SK-N-SH (cell line): ENCODE results near the gene C16orf54. TPM values are rescaled to one million over a fixed set of nuclear protein-coding genes. Genes with fewer than 3 reads are reported as not detected.

Experiments
- CTCF ChIA-PET: fragments of 300-600, 350-600 bp; formaldehyde crosslinking; extraction: SDS; loops from one replicate; lab custom pipeline; 2021; lab: Yijun Ruan, JAX
- POLR2A ChIA-PET: fragments of 350-600 bp; sonication (Branson Sonifier 250); formaldehyde crosslinking; extraction: SDS; loops from one replicate; lab custom pipeline; 2020; ENCODE audit warnings: antibody characterized with exemption, inconsistent platforms; lab: Yijun Ruan, JAX
- DNase-seq: peaks from one replicate; pipeline ENCODE4 v3.0.0; 2012
- H2AFZ ChIP-seq: fragments of 200-600 bp; sonication (generic); 2 replicates; pipeline ENCODE4 v1.8.1; 2016; ENCODE audit warnings: antibody characterized with exemption, mild to moderate bottlenecking, low read depth
- H3F3A ChIP-seq: fragments of 200-600 bp; sonication (generic); replicated peaks from 2 replicates; pipeline ENCODE3; 2016; ENCODE audit warnings: antibody characterized with exemption, mild to moderate bottlenecking; ENCODE audit not compliant: insufficient read depth
- H3K27ac ChIP-seq, 2 experiments: fragments of 200-500 bp in 1 of 2; fragments of 200-600 bp in 1 of 2; sonication (Bioruptor generic) in 1 of 2; sonication (generic), shearing (Covaris generic) in 1 of 2; 2 replicates each; pipeline versions ENCODE4 v1.5.1 to v1.6.1; 2014 to 2016; ENCODE audit warnings: low read depth in 2 of 2, inconsistent platforms in 1 of 2, low read length in 1 of 2, mild to moderate bottlenecking in 1 of 2, mixed read lengths in 1 of 2
- H3K27me3 ChIP-seq: fragments of 200-600 bp; sonication (generic), shearing (Covaris generic); 2 replicates; pipeline ENCODE4 v1.6.1; 2016; ENCODE audit warnings: mixed run types; ENCODE audit not compliant: insufficient read depth
- H3K36me3 ChIP-seq, 2 experiments: fragments of 200-500 bp in 1 of 2; fragments of 200-600 bp in 1 of 2; sonication (Bioruptor generic) in 1 of 2; sonication (generic) in 1 of 2; replicated peaks in 1 of 2; 2 replicates each; pipeline versions ENCODE3 to v1.5.1; 2014 to 2016; ENCODE audit warnings: low read length in 1 of 2, mild to moderate bottlenecking in 1 of 2; ENCODE audit not compliant: insufficient read depth in 2 of 2, control insufficient read depth in 1 of 2
- H3K4me1 ChIP-seq, 2 experiments: fragments of 200-500 bp in 1 of 2; fragments of 200-600 bp in 1 of 2; sonication (Bioruptor generic) in 1 of 2; sonication (generic), shearing (Covaris generic) in 1 of 2; 2 replicates each; pipeline versions ENCODE4 v1.5.1 to v1.6.1; 2014 to 2016; ENCODE audit warnings: low read depth in 1 of 2, low read length in 1 of 2, mixed run types in 1 of 2; ENCODE audit not compliant: insufficient read depth in 2 of 2, control insufficient read depth in 1 of 2
- H3K4me2 ChIP-seq: fragments of 200-600 bp; sonication (generic), shearing (Covaris generic); 2 replicates; pipeline ENCODE4 v1.6.1; 2017; ENCODE audit warnings: mixed run types
- H3K4me3 ChIP-seq, 2 experiments: fragments of 200-500 bp in 1 of 2; fragments of 200-600 bp in 1 of 2; sonication (Bioruptor generic) in 1 of 2; sonication (generic), shearing (Covaris generic) in 1 of 2; 2 replicates each; pipeline versions ENCODE4 v1.5.1 to v1.8.1; 2014 to 2016; ENCODE audit warnings: low read depth in 2 of 2, inconsistent platforms in 1 of 2, low read length in 1 of 2, mild to moderate bottlenecking in 1 of 2, mixed read lengths in 1 of 2, moderate library complexity in 1 of 2
- H3K79me2 ChIP-seq: fragments of 200-600 bp; sonication (generic); 2 replicates; pipeline ENCODE4 v1.8.1; 2017; ENCODE audit warnings: mild to moderate bottlenecking; ENCODE audit not compliant: insufficient read depth
- H3K9ac ChIP-seq: fragments of 200-600 bp; sonication (generic); 2 replicates; pipeline ENCODE4 v1.6.1; 2017; ENCODE audit warnings: mixed run types
- H3K9me2 ChIP-seq: fragments of 200-600 bp; sonication (generic); 2 replicates; pipeline ENCODE4 v1.6.1; 2017; ENCODE audit warnings: mixed run types
- H3K9me3 ChIP-seq: fragments of 200-600 bp; sonication (generic); 2 replicates; pipeline ENCODE4 v1.6.1; 2017; ENCODE audit warnings: mixed run types, mild to moderate bottlenecking, moderate library complexity
- H4K20me1 ChIP-seq: fragments of 200-600 bp; sonication (generic); 2 replicates; pipeline ENCODE4 v1.6.1; 2017; ENCODE audit warnings: mild to moderate bottlenecking, mixed run types; ENCODE audit not compliant: insufficient read depth
- ELF1 ChIP-seq: IDR thresholded peaks from 2 replicates; pipeline ENCODE4 v1.4.0; 2012
- FOSL2 ChIP-seq: IDR thresholded peaks from 2 replicates; pipeline ENCODE4 v1.4.0; 2012; ENCODE audit warnings: low read depth, mild to moderate bottlenecking, moderate library complexity, borderline replicate concordance
- FOXJ3 ChIP-seq: sonication (generic); formaldehyde crosslinking; IDR thresholded peaks from 2 replicates; pipeline ENCODE4 v1.5.1; 2020; ENCODE audit warnings: mild to moderate bottlenecking, missing genetic modification reagents
- FOXM1 ChIP-seq: IDR thresholded peaks from 2 replicates; pipeline ENCODE4 v1.4.0; 2012; ENCODE audit warnings: low read depth, mild to moderate bottlenecking
- NFIC ChIP-seq: IDR thresholded peaks from 2 replicates; pipeline ENCODE4 v1.4.0; 2012; ENCODE audit warnings: borderline replicate concordance
- POLR2AphosphoS5 ChIP-seq: IDR thresholded peaks from 2 replicates; pipeline ENCODE4 v1.6.1; 2012; ENCODE audit warnings: low read depth, low read length
- WGBS: methylation state at CpG from one replicate; pipeline ENCODE4 v1.1.6; 2017; ENCODE audit warnings: low lambda C conversion rate; 5-methylcytosine and 5-hydroxymethylcytosine counted together
- polyA plus RNA-seq, 3 experiments: library from polyadenylated mRNA; depleted of rRNA; stranded (reverse); fragments of >200 nt; gene quantifications; 2 replicates each; pipeline ENCODE4 v1.2.3, GENCODE V29; 2012
- TF ChIP-seq, protein P1 (sequence below): fragments of 150-350 bp; IDR thresholded peaks from 2 replicates; pipeline ENCODE4 v1.6.1; 2016; ENCODE audit warnings: mild to moderate bottlenecking, low read depth, low read length
- TF ChIP-seq, protein P2 (sequence below): IDR thresholded peaks from 2 replicates; pipeline ENCODE4 v1.6.1; 2012; ENCODE audit warnings: mild to moderate bottlenecking, low read depth, low read length, moderate library complexity

C16orf54 gene
- polyA plus RNA-seq, 1 of the 3 experiments (the other 2 are of a cell fraction): not detected

DNA sequence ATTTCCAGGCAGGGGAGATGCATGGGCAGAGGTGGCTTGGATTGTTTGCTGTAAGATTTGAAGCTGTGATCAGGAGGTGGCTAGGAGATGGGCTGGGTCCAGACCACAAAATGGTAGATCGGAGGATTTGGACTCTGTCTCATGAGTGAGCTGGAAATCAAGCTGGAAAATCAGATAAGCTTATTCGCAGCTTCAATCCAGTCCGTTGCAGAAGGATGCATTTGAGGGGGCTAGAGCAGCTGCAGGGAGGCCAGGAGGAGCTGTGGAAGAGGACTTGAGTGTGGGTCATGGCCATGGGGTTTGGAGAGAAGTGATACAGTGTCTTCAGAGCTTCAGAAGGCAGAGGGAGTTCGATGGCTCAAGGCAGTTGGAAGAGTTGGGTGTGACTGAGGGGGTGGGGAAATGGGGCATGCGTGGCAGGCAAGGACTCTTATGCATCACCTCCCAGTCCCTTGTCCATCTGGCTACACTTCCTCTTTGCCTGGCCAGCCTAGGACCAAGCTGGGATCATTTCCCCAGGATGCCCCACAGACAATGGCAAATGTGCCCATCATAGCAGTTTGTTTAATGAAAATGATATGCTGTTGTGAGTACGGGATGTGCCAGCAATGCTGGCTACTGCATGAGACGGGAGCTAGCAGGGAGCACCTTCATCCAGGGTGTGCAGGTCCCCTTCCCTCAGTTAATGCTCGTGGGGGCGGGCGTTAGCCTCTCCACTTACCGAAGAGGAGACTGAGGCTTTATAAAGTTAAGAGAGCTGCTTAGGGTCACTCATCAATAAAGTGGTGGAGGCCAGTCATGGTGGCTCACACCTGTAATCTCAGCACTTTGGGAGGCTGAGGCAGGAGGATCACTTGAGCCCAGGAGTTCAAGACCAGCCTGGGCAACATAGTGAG, 46.2 kb downstream of the C16orf54 start:
- no peaks in the 10 kb centered on the region for H3K27me3 ChIP-seq
- no peak overlapping the region for H2AFZ ChIP-seq
- H3K4me3 ChIP-seq: no peak overlapping the region
- no peak overlapping the region for H3K4me2 ChIP-seq
- H3K36me3 ChIP-seq: no peaks in the 10 kb centered on the region
- H4K20me1 ChIP-seq: no peaks in the 10 kb centered on the region
- no peaks in the 10 kb centered on the region for H3K9me2 ChIP-seq
- no peaks in the 10 kb centered on the region for H3K79me2 ChIP-seq
- no peak overlapping the region for H3K9ac ChIP-seq
- ChIA-PET CTCF (interaction anchor here (0.7 to 4.6 kb wide), 23 partner anchors 8 to 332 kb away, joined by 3 to 33 read pairs (median 6); partner anchors contain the start of genes KIF22, QPRT and TLCD3B), POLR2A (interaction anchor here (1.3 kb wide), 1 partner anchor 20 kb away, joined by 4 read pairs; no protein-coding TSS in a partner anchor)
- H3F3A ChIP-seq: no peaks in the 10 kb centered on the region
- H3K4me1 ChIP-seq: no peaks in the 10 kb centered on the region; a peak in 1 of 4 replicates
- H3K9me3 ChIP-seq: no peaks in the 10 kb centered on the region
- H3K27ac ChIP-seq: no peak overlapping the region
- WGBS: 40% methylated on average over 11 of the region's 11 CpGs
- no peak for DNase-seq
- TF ChIP-seq, protein P1, sequence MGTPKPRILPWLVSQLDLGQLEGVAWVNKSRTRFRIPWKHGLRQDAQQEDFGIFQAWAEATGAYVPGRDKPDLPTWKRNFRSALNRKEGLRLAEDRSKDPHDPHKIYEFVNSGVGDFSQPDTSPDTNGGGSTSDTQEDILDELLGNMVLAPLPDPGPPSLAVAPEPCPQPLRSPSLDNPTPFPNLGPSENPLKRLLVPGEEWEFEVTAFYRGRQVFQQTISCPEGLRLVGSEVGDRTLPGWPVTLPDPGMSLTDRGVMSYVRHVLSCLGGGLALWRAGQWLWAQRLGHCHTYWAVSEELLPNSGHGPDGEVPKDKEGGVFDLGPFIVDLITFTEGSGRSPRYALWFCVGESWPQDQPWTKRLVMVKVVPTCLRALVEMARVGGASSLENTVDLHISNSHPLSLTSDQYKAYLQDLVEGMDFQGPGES: no peak
- no peak for TF ChIP-seq FOXM1
- TF ChIP-seq FOXJ3 (CRISPR knock-in tag): no peak
- TF ChIP-seq NFIC: no peak
- TF ChIP-seq POLR2AphosphoS5: no peak
- TF ChIP-seq, protein P2, sequence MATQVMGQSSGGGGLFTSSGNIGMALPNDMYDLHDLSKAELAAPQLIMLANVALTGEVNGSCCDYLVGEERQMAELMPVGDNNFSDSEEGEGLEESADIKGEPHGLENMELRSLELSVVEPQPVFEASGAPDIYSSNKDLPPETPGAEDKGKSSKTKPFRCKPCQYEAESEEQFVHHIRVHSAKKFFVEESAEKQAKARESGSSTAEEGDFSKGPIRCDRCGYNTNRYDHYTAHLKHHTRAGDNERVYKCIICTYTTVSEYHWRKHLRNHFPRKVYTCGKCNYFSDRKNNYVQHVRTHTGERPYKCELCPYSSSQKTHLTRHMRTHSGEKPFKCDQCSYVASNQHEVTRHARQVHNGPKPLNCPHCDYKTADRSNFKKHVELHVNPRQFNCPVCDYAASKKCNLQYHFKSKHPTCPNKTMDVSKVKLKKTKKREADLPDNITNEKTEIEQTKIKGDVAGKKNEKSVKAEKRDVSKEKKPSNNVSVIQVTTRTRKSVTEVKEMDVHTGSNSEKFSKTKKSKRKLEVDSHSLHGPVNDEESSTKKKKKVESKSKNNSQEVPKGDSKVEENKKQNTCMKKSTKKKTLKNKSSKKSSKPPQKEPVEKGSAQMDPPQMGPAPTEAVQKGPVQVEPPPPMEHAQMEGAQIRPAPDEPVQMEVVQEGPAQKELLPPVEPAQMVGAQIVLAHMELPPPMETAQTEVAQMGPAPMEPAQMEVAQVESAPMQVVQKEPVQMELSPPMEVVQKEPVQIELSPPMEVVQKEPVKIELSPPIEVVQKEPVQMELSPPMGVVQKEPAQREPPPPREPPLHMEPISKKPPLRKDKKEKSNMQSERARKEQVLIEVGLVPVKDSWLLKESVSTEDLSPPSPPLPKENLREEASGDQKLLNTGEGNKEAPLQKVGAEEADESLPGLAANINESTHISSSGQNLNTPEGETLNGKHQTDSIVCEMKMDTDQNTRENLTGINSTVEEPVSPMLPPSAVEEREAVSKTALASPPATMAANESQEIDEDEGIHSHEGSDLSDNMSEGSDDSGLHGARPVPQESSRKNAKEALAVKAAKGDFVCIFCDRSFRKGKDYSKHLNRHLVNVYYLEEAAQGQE: no peak
- TF ChIP-seq FOSL2: no peak

DNA sequence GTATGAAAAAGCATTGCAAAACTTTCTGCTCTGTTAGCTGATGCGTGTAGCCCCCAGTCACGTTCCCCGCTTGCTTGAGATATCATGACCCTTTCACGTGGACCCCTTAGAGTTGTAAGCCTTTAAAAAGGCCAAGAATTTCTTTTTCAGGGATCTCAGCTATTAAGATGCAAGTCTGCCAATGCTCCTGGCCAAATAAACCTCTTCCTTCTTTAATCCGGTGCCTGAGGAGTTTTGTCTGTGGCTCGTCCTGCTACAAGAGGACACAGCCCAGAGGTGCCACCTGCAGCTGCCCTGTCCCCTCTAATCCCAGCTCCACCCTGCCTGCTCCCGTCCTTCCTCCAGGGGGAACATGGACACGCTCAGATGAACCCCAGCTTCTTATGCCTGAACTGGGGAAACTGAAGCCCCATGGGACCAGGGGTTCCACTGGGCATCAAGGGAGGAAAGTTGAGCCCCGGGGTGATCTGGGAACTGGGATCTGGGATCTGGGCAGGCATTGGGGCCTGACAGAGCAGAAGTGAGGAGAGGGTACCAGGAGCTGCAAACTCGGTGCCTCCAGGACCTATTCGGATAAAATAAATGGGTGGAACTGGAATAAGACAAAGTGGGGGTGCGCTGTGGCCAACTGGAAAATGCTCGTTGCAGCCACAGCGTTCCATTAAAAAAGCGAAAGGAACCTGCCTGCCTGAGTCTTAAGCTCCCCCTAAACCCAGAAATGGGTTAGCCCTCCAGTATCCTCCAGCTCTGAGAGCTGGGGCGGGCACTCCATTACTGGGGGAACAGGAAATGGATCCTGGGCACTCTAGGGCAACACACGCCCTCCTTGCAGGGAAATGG, 47.1 kb downstream of the C16orf54 start:
- Histone ChIP-seq H3K27ac (no peak overlapping the region), H3K9me3 (no peaks in the 10 kb centered on the region), H3K79me2 (no peaks in the 10 kb centered on the region), H3K4me1 (no peaks in the 10 kb centered on the region; a peak in 1 of 4 replicates), H3K36me3 (no peaks in the 10 kb centered on the region), H3K9me2 (no peaks in the 10 kb centered on the region), H4K20me1 (no peaks in the 10 kb centered on the region), H3K9ac (no peak overlapping the region), H3K4me3 (no peak overlapping the region), H2AFZ (no peak overlapping the region), H3F3A (no peaks in the 10 kb centered on the region), H3K27me3 (no peaks in the 10 kb centered on the region), H3K4me2 (no peak overlapping the region)
- no peak for DNase-seq
- ChIA-PET CTCF (interaction anchor here (1.2 to 4.6 kb wide), 7 partner anchors 11 to 91 kb away, joined by 3 to 33 read pairs (median 13); no protein-coding TSS in a partner anchor), POLR2A (no interaction called here)
- WGBS: 81% methylated on average over 17 of the region's 17 CpGs
- TF ChIP-seq NFIC (no peak), POLR2AphosphoS5 (no peak), ELF1 (no peak)
